GM23338 (cell line): ENCODE measurements around the gene CDKL1. TPM values are rescaled to one million over a fixed set of nuclear protein-coding genes. Genes with fewer than 3 reads are reported as not detected.

Source experiments
- ATAC-seq: fragments of 200-7000 bp; cut with Tn5 transposase; 3 replicates; pipeline ENCODE4 v1.9.1; 2020
- DNase-seq: peaks from one replicate; pipeline ENCODE4 v3.0.0-alpha.2; 2015; ENCODE audit warnings: low spot score
- H2AFZ ChIP-seq: fragments of 200-600 bp; sonication (generic); 2 replicates; pipeline ENCODE4 v1.8.0; 2016; ENCODE audit warnings: antibody characterized with exemption, mild to moderate bottlenecking, moderate library complexity
- H3F3A ChIP-seq: fragments of 200-600 bp; sonication (generic); replicated peaks from 2 replicates; pipeline ENCODE4 v1.8.0; 2017; ENCODE audit warnings: antibody characterized with exemption, mixed run types, low read depth
- H3K27ac ChIP-seq: fragments of 200-600 bp; sonication (generic); 2 replicates; pipeline ENCODE4 v1.6.1; 2016; ENCODE audit warnings: low read depth
- H3K27me3 ChIP-seq: fragments of 200-600 bp; sonication (generic); 2 replicates; pipeline ENCODE4 v1.8.0; 2016; ENCODE audit warnings: mild to moderate bottlenecking, mixed run types, moderate library complexity; ENCODE audit not compliant: insufficient read depth
- H3K36me3 ChIP-seq: fragments of 200-600 bp; sonication (generic); 2 replicates; pipeline ENCODE4 v1.8.0; 2016; ENCODE audit warnings: mild to moderate bottlenecking; ENCODE audit not compliant: insufficient read depth
- H3K4me1 ChIP-seq: fragments of 200-600 bp; sonication (generic); 2 replicates; pipeline ENCODE4 v1.8.0; 2016; ENCODE audit warnings: mild to moderate bottlenecking, moderate library complexity; ENCODE audit not compliant: insufficient read depth
- H3K4me2 ChIP-seq: fragments of 200-600 bp; sonication (generic); 2 replicates; pipeline ENCODE4 v1.7.1; 2017; ENCODE audit warnings: mixed run types
- H3K4me3 ChIP-seq: fragments of 200-600 bp; sonication (generic); 2 replicates; pipeline ENCODE4 v1.6.1; 2016; ENCODE audit warnings: mixed run types
- H3K79me2 ChIP-seq: fragments of 200-600 bp; sonication (generic); replicated peaks from 2 replicates; pipeline ENCODE4 v1.8.0; 2017; ENCODE audit warnings: mild to moderate bottlenecking; ENCODE audit not compliant: insufficient read depth
- H3K9me2 ChIP-seq: fragments of 200-600 bp; sonication (generic); 2 replicates; pipeline ENCODE4 v1.8.0; 2017; ENCODE audit not compliant: insufficient read depth
- H4K20me1 ChIP-seq: fragments of 200-600 bp; sonication (generic); replicated peaks from 2 replicates; pipeline ENCODE4 v1.8.0; 2017; ENCODE audit warnings: mild to moderate bottlenecking; ENCODE audit not compliant: insufficient read depth
- H3K27ac Mint-ChIP-seq: 2 replicates; pipeline ENCODE4 v1.8.0; 2020; ENCODE audit warnings: inconsistent platforms, mild to moderate bottlenecking, moderate library complexity, mixed read lengths
- H3K27me3 Mint-ChIP-seq: 3 replicates; pipeline ENCODE4 v1.8.0; 2022; ENCODE audit warnings: low read depth, mild to moderate bottlenecking, moderate library complexity, mixed read lengths, inconsistent platforms; ENCODE audit not compliant: insufficient read depth, poor library complexity
- H3K36me3 Mint-ChIP-seq: 3 replicates; pipeline ENCODE4 v1.8.0; 2021; ENCODE audit warnings: low read depth, mild to moderate bottlenecking, inconsistent platforms, moderate library complexity, mixed read lengths
- H3K4me1 Mint-ChIP-seq: 3 replicates; pipeline ENCODE4 v1.8.0; 2020; ENCODE audit warnings: mild to moderate bottlenecking, inconsistent platforms, mixed read lengths
- H3K4me3 Mint-ChIP-seq: 3 replicates; pipeline ENCODE4 v1.8.0; 2021; ENCODE audit warnings: moderate library complexity, mild to moderate bottlenecking, inconsistent platforms, mixed read lengths
- H3K9me3 Mint-ChIP-seq: 3 replicates; pipeline ENCODE4 v1.8.0; 2020; ENCODE audit warnings: moderate library complexity, mild to moderate bottlenecking, inconsistent platforms, mixed read lengths
- CREB1 ChIP-seq: fragments of 250-450 bp; sonication (Bioruptor Pico); IDR thresholded peaks from 2 replicates; pipeline ENCODE4 v1.5.0; 2020; ENCODE audit warnings: low read depth, mild to moderate bottlenecking, moderate library complexity
- EZH2 ChIP-seq: fragments of 200-600 bp; sonication (generic); IDR thresholded peaks from one replicate; pipeline ENCODE4 v1.8.0; 2017; ENCODE audit warnings: antibody characterized with exemption, mild to moderate bottlenecking, low read depth; ENCODE audit not compliant: unreplicated experiment
- EZH2phosphoT487 ChIP-seq: fragments of 200-600 bp; sonication (generic); IDR thresholded peaks from one replicate; pipeline ENCODE4 v1.8.1; 2018; ENCODE audit warnings: antibody characterized with exemption; ENCODE audit not compliant: unreplicated experiment
- JUNB ChIP-seq: IDR thresholded peaks from one replicate; pipeline ENCODE4 v1.6.1; 2016; ENCODE audit warnings: antibody characterized with exemption; ENCODE audit not compliant: unreplicated experiment
- NANOG ChIP-seq: IDR thresholded peaks from 2 replicates; pipeline ENCODE4 v1.6.1; 2016; ENCODE audit warnings: antibody characterized with exemption, borderline replicate concordance
- POLR2AphosphoS5 ChIP-seq: IDR thresholded peaks from 2 replicates; pipeline ENCODE4 v1.6.1; 2016; ENCODE audit warnings: antibody characterized with exemption, low read depth
- STAT1 ChIP-seq: IDR thresholded peaks from one replicate; pipeline ENCODE4 v1.6.1; 2016; ENCODE audit warnings: antibody characterized with exemption; ENCODE audit not compliant: unreplicated experiment
- ZNF114 ChIP-seq: fragments of 250-450 bp; sonication (Bioruptor Pico); IDR thresholded peaks from 2 replicates; pipeline ENCODE4 v1.5.0; 2020; ENCODE audit warnings: mild to moderate bottlenecking, moderate library complexity
- ZNF331 ChIP-seq: fragments of 250-450 bp; sonication (Bioruptor Pico); IDR thresholded peaks from 2 replicates; pipeline ENCODE4 v1.5.0; 2020; ENCODE audit warnings: low read depth, mild to moderate bottlenecking, moderate library complexity
- polyA plus RNA-seq: library from polyadenylated mRNA; unstranded; fragments of >200 nt; fragmentation: Nextera tagmentation; extraction: Ambion mirVana; gene quantifications from 2 replicates; pipeline ENCODE4 v1.2.1, GENCODE V29; 2016
- total RNA-seq: library from RNA; depleted of rRNA; stranded (reverse); fragments of >200 nt; shearing (Covaris generic); gene quantifications from 2 replicates; pipeline ENCODE4 v1.2.3, GENCODE V29; 2014
- TF ChIP-seq, protein P1 (sequence below), 2 experiments: fragments of 200-600 bp in 1 of 2; sonication (generic) in 1 of 2; conservative IDR thresholded peaks; 2 replicates each; pipeline versions ENCODE4 v1.5.1 to v1.6.1; 2016 to 2017; ENCODE audit warnings: antibody characterized with exemption in 2 of 2, low read depth in 2 of 2, mild to moderate bottlenecking in 2 of 2, moderate library complexity in 1 of 2
- TF ChIP-seq, protein P2 (sequence below): fragments of 250-450 bp; sonication (Bioruptor Pico); IDR thresholded peaks from 2 replicates; pipeline ENCODE4 v1.5.0; 2020; ENCODE audit warnings: mild to moderate bottlenecking, moderate library complexity
- TF ChIP-seq, protein P3 (sequence below): IDR thresholded peaks from 2 replicates; pipeline ENCODE4 v1.6.1; 2016; ENCODE audit warnings: antibody characterized with exemption

Gene CDKL1
- total and polyA plus RNA-seq, 2 experiments from 2014 or later: 0.52 TPM

DNA sequence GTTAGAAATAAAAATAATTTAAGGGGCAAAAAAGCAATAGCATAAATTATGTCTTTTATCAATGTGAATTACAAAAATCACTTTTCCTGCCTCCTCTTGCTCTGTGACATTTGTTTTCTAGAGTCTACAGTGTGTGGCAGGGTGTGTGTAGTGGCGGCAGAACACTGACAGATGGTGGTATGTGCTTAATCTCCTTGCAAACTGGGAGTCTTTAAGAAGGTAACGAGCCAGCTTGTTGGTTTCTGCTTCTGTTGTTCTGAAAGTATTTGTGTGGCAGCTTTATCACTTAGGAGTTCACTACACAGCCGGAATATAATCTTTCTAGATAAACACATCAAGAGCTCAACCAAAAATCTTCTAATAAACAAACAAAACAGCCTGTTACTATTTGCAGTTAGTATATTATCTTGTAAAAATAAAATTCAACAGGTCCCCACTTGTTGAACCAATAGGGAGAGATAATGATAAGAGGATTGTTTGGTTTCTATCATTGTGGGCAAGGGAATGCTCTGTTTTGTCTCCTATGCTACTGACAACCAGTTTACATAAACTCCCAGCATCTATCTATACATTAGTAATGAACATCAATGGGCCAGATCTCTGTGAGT lies 13.0 kb downstream of the CDKL1 start:
- Histone ChIP-seq H3K36me3 (no peaks in the 10 kb centered on the region), H3K4me3 (no peak overlapping the region), H3K79me2 (no peaks in the 10 kb centered on the region), H3K4me1 (0 out of 2 replicates have a peak, but pooled peaks cover 4% of the 10 kb centered on the region), H3K27ac (no peak overlapping the region), H3K4me2 (no peak overlapping the region), H3K9me2 (no peaks in the 10 kb centered on the region), H3F3A (no peaks in the 10 kb centered on the region), H3K27me3 (no peaks in the 10 kb centered on the region), H4K20me1 (no peaks in the 10 kb centered on the region), H2AFZ (no peak overlapping the region)
- Mint-ChIP-seq H3K36me3 (no peaks in the 10 kb centered on the region), H3K4me1 (peaks cover 3% of the 10 kb centered on the region), H3K9me3 (no peaks in the 10 kb centered on the region; the same call in 2 of the 3 replicates), H3K4me3 (no peak overlapping the region), H3K27ac (no peak overlapping the region), H3K27me3 (peaks cover 7% of the 10 kb centered on the region)
- DNase-seq (no peak), ATAC-seq (peak; percentile 64)
- no peak for TF ChIP-seq ZNF114
- TF ChIP-seq, protein P1, sequence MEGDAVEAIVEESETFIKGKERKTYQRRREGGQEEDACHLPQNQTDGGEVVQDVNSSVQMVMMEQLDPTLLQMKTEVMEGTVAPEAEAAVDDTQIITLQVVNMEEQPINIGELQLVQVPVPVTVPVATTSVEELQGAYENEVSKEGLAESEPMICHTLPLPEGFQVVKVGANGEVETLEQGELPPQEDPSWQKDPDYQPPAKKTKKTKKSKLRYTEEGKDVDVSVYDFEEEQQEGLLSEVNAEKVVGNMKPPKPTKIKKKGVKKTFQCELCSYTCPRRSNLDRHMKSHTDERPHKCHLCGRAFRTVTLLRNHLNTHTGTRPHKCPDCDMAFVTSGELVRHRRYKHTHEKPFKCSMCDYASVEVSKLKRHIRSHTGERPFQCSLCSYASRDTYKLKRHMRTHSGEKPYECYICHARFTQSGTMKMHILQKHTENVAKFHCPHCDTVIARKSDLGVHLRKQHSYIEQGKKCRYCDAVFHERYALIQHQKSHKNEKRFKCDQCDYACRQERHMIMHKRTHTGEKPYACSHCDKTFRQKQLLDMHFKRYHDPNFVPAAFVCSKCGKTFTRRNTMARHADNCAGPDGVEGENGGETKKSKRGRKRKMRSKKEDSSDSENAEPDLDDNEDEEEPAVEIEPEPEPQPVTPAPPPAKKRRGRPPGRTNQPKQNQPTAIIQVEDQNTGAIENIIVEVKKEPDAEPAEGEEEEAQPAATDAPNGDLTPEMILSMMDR (conservative IDR thresholded peaks at IDR 0.05; ENCODE audit: low read depth in 2 of 2): peak in 1 of 2 experiments; percentile 39; a peak in 2 of 4 replicates

DNA sequence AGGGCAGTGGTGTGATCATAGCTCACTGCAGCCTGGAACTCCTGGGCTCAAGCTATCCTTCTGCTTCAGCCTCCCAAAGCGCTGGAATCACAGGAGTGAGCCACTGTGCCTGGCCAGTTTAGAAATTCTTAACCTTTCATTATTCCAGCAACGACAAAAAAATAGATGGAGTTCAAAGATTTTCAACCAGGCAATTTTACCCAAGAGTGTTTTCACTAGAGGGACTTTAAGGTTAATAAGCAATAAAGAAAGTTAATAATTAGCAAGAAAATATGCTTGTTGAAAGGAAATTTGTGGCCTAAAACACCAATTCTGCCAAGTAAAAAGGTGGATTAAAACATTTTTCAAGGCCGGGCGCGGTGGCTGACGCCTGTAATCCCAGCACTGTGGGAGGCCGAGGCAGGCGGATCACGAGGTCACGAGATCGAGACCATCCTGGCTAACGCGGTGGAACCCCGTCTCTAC lies 14.8 kb downstream of the CDKL1 start:
- H3K4me1 ChIP-seq: no peaks in the 10 kb centered on the region
- H3K4me1 Mint-ChIP-seq: no peaks in the 10 kb centered on the region
- ATAC-seq (no peak), DNase-seq (no peak)
- no peak overlapping the region for H3K27ac Mint-ChIP-seq
- no peaks in the 10 kb centered on the region for H3F3A ChIP-seq
- H3K36me3 Mint-ChIP-seq: no peaks in the 10 kb centered on the region
- H3K27ac ChIP-seq: no peak overlapping the region
- no peaks in the 10 kb centered on the region for H4K20me1 ChIP-seq
- H3K4me3 ChIP-seq: no peak overlapping the region
- no peaks in the 10 kb centered on the region for H3K27me3 ChIP-seq
- H3K4me2 ChIP-seq: no peak overlapping the region
- no peak overlapping the region for H3K4me3 Mint-ChIP-seq
- H3K9me2 ChIP-seq: no peaks in the 10 kb centered on the region
- H3K36me3 ChIP-seq: no peaks in the 10 kb centered on the region
- no peaks in the 10 kb centered on the region for H3K79me2 ChIP-seq
- H3K9me3 Mint-ChIP-seq: no peaks in the 10 kb centered on the region; the same call in 2 of the 3 replicates
- H2AFZ ChIP-seq: no peak overlapping the region
- peaks cover 3% of the 10 kb centered on the region for H3K27me3 Mint-ChIP-seq
- TF ChIP-seq EZH2phosphoT487: no peak
- TF ChIP-seq ZNF331: no peak
- TF ChIP-seq, protein P2, sequence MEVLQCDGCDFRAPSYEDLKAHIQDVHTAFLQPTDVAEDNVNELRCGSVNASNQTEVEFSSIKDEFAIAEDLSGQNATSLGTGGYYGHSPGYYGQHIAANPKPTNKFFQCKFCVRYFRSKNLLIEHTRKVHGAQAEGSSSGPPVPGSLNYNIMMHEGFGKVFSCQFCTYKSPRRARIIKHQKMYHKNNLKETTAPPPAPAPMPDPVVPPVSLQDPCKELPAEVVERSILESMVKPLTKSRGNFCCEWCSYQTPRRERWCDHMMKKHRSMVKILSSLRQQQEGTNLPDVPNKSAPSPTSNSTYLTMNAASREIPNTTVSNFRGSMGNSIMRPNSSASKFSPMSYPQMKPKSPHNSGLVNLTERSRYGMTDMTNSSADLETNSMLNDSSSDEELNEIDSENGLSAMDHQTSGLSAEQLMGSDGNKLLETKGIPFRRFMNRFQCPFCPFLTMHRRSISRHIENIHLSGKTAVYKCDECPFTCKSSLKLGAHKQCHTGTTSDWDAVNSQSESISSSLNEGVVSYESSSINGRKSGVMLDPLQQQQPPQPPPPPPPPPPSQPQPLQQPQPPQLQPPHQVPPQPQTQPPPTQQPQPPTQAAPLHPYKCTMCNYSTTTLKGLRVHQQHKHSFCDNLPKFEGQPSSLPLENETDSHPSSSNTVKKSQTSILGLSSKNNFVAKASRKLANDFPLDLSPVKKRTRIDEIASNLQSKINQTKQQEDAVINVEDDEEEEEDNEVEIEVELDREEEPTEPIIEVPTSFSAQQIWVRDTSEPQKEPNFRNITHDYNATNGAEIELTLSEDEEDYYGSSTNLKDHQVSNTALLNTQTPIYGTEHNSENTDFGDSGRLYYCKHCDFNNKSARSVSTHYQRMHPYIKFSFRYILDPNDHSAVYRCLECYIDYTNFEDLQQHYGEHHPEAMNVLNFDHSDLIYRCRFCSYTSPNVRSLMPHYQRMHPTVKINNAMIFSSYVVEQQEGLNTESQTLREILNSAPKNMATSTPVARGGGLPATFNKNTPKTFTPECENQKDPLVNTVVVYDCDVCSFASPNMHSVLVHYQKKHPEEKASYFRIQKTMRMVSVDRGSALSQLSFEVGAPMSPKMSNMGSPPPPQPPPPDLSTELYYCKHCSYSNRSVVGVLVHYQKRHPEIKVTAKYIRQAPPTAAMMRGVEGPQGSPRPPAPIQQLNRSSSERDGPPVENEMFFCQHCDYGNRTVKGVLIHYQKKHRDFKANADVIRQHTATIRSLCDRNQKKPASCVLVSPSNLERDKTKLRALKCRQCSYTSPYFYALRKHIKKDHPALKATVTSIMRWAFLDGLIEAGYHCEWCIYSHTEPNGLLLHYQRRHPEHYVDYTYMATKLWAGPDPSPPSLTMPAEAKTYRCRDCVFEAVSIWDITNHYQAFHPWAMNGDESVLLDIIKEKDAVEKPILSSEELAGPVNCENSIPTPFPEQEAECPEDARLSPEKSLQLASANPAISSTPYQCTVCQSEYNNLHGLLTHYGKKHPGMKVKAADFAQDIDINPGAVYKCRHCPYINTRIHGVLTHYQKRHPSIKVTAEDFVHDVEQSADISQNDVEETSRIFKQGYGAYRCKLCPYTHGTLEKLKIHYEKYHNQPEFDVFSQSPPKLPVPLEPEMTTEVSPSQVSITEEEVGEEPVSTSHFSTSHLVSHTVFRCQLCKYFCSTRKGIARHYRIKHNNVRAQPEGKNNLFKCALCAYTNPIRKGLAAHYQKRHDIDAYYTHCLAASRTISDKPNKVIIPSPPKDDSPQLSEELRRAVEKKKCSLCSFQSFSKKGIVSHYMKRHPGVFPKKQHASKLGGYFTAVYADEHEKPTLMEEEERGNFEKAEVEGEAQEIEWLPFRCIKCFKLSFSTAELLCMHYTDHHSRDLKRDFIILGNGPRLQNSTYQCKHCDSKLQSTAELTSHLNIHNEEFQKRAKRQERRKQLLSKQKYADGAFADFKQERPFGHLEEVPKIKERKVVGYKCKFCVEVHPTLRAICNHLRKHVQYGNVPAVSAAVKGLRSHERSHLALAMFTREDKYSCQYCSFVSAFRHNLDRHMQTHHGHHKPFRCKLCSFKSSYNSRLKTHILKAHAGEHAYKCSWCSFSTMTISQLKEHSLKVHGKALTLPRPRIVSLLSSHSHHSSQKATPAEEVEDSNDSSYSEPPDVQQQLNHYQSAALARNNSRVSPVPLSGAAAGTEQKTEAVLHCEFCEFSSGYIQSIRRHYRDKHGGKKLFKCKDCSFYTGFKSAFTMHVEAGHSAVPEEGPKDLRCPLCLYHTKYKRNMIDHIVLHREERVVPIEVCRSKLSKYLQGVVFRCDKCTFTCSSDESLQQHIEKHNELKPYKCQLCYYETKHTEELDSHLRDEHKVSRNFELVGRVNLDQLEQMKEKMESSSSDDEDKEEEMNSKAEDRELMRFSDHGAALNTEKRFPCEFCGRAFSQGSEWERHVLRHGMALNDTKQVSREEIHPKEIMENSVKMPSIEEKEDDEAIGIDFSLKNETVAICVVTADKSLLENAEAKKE: no peak
- TF ChIP-seq CREB1 (CRISPR knock-in tag): no peak
- TF ChIP-seq EZH2: no peak
- no peak for TF ChIP-seq POLR2AphosphoS5
- TF ChIP-seq STAT1: no peak
- TF ChIP-seq, protein P3, sequence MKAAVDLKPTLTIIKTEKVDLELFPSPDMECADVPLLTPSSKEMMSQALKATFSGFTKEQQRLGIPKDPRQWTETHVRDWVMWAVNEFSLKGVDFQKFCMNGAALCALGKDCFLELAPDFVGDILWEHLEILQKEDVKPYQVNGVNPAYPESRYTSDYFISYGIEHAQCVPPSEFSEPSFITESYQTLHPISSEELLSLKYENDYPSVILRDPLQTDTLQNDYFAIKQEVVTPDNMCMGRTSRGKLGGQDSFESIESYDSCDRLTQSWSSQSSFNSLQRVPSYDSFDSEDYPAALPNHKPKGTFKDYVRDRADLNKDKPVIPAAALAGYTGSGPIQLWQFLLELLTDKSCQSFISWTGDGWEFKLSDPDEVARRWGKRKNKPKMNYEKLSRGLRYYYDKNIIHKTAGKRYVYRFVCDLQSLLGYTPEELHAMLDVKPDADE: no peak
- no peak for TF ChIP-seq JUNB
- no peak for TF ChIP-seq ZNF114
- no peak for TF ChIP-seq NANOG
